ENCODE results near the gene SAE1. TPM values are rescaled to one million over a fixed set of nuclear protein-coding genes. Genes with fewer than 3 reads are reported as not detected.

SAE1 gene
- total RNA-seq, 1 experiment from 2014 or later: 234 TPM

- Histone ChIP-seq H2BK20ac (ENCODE audit: low read depth, low read length, poor library complexity, severe bottlenecking) (no peak overlapping the region), H3K4ac (ENCODE audit: low read depth, low read length) (no peak overlapping the region), H4K5ac (ENCODE audit: insufficient read length, low read depth, low read length) (no peak overlapping the region), H2AK5ac (ENCODE audit: insufficient read length, low read length) (no peak overlapping the region), H4K91ac (ENCODE audit: insufficient read length, low read depth, low read length) (peak overlapping the region; percentile 26), H3K4me1 (ENCODE audit: insufficient read depth, low read length) (peaks cover 2% of the 10 kb centered on the region; the same call in 1 of the 2 replicates), H2AFZ (ENCODE audit: low read length) (no peak overlapping the region), H3K27ac (ENCODE audit: insufficient read length, low read depth, low read length) (no peak overlapping the region), H2BK120ac (ENCODE audit: low read depth, low read length, poor library complexity, severe bottlenecking) (no peak overlapping the region), H3K9me3 (ENCODE audit: control insufficient read depth, low read depth, low read length) (no peaks in the 10 kb centered on the region), H3K56ac (ENCODE audit: insufficient read length, low read depth, low read length) (no peak overlapping the region), H3K18ac (ENCODE audit: insufficient read length, low read depth, low read length) (no peak overlapping the region), H2BK12ac (ENCODE audit: insufficient read length, low read depth, low read length) (no peak overlapping the region), H2BK5ac (ENCODE audit: insufficient read length, low read length) (no peak overlapping the region), H3K23ac (ENCODE audit: insufficient read length, low read depth, low read length) (no peak overlapping the region), H3T11ph (ENCODE audit: low read length) (no peak overlapping the region), H2BK15ac (ENCODE audit: low read depth, low read length) (no peak overlapping the region), H3K79me1 (ENCODE audit: insufficient read depth, low read depth, low read length, poor library complexity, severe bottlenecking) (peaks cover 7% of the 10 kb centered on the region), H3K27me3 (ENCODE audit: insufficient read depth, low read length) (no peaks in the 10 kb centered on the region), H3K4me2 (ENCODE audit: insufficient read depth, insufficient read length, low read length) (no peak overlapping the region), H3K9ac (ENCODE audit: extremely low read depth, insufficient read length, low read length) (no peak overlapping the region), H3K79me2 (ENCODE audit: insufficient read depth, low read length) (peaks cover 4% of the 10 kb centered on the region; the same call in 1 of the 2 replicates), H4K20me1 (ENCODE audit: control insufficient read depth, insufficient read depth, insufficient read length) (no peaks in the 10 kb centered on the region), H3K23me2 (ENCODE audit: insufficient read length, low read depth, low read length, poor library complexity, severe bottlenecking) (no peaks in the 10 kb centered on the region), H4K8ac (replicated peaks; ENCODE audit: insufficient read length, low read depth, low read length) (no peak overlapping the region), H3K14ac (ENCODE audit: insufficient read depth, low read length) (no peak overlapping the region)
- no peaks in the 10 kb centered on the region for H3K27me3 Mint-ChIP-seq (ENCODE audit: low read depth)
- no CpG with 5 or more reads among the region's 15 CpGs for WGBS (ENCODE audit: extremely low coverage, insufficient read length, low lambda C conversion rate)
- peak overlapping the region; percentile 45 to 90 (median 79); a peak in 5 of 7 replicates for H3K27ac Mint-ChIP-seq
- TF ChIP-seq CTCF (conservative IDR thresholded peaks at IDR 0.05): no peak
- DNase-seq: no peak
- peaks cover 31 to 54% (median 46%) of the 10 kb centered on the region in 3 experiments for H3K36me3 Mint-ChIP-seq (ENCODE audit: insufficient read depth in 1 of 3, low read depth in 3 of 3)
- peaks cover 34 to 46% of the 10 kb centered on the region in 2 experiments for H3K4me1 Mint-ChIP-seq
- H3K9me3 Mint-ChIP-seq: no peaks in the 10 kb centered on the region
- H3K4me3 Mint-ChIP-seq: no peak overlapping the region
Measured at GRCh38 chr19:47094557-47095475, 35.8 kb upstream of the SAE1 start.

Measured in H9 (cell line).